H1 (cell line): ENCODE data around the gene RAD51B. TPM values are rescaled to one million over a fixed set of nuclear protein-coding genes. Genes with fewer than 3 reads are reported as not detected.
A peak's percentile ranks its signal among the peaks of the same experiment; 100 is the strongest.

Source experiments
- CTCF ChIA-PET: fragments of 300-600 bp; sonication (Branson Sonifier 250); formaldehyde crosslinking; loops from one replicate; lab custom pipeline; 2021; ENCODE audit not compliant: partially characterized antibody; lab: Charles Lee
- POLR2A ChIA-PET: fragments of 300-600 bp; sonication (Branson Sonifier 250); formaldehyde crosslinking; loops from one replicate; lab custom pipeline; 2021; ENCODE audit warnings: inconsistent platforms; ENCODE audit not compliant: partially characterized antibody; lab: Charles Lee
- DNase-seq, 2 experiments: peaks; one replicate each; pipeline versions ENCODE4 v3.0.0 to v3.0.0-alpha.2; 2010 to 2022; ENCODE audit warnings: low spot score in 2 of 2, low read depth in 1 of 2, mixed read lengths in 1 of 2
- FAIRE-seq: peaks from 2 replicates; lab custom pipeline; 2011; peaks lifted over from hg19 to GRCh38; lab: Jason Lieb, UNC
- H2AFZ ChIP-seq: 2 replicates; pipeline ENCODE4 v1.8.1; 2012; ENCODE audit warnings: low read length, inconsistent platforms
- H2AK5ac ChIP-seq: 2 replicates; pipeline ENCODE4 v1.6.1; 2013; ENCODE audit warnings: low read depth, low read length
- H2BK120ac ChIP-seq: replicated peaks from 2 replicates; pipeline ENCODE3; 2013; ENCODE audit warnings: low read depth, low read length, inconsistent platforms
- H2BK12ac ChIP-seq: 2 replicates; pipeline ENCODE4 v1.6.1; 2013; ENCODE audit warnings: low read depth, low read length
- H2BK15ac ChIP-seq: 2 replicates; pipeline ENCODE4 v1.6.1; 2013; ENCODE audit warnings: low read length
- H2BK20ac ChIP-seq: 2 replicates; pipeline ENCODE4 v1.6.1; 2013; ENCODE audit warnings: low read length
- H2BK5ac ChIP-seq: 2 replicates; pipeline ENCODE4 v1.6.1; 2013; ENCODE audit warnings: low read depth, low read length
- H3K14ac ChIP-seq: 2 replicates; pipeline ENCODE4 v1.6.1; 2013; ENCODE audit warnings: inconsistent platforms; ENCODE audit not compliant: insufficient read length
- H3K18ac ChIP-seq: 2 replicates; pipeline ENCODE4 v1.6.1; 2013; ENCODE audit warnings: low read length; ENCODE audit errors: extremely low read depth
- H3K23ac ChIP-seq: 2 replicates; pipeline ENCODE4 v1.6.1; 2013; ENCODE audit warnings: inconsistent platforms; ENCODE audit not compliant: insufficient read length
- H3K23me2 ChIP-seq: 2 replicates; pipeline ENCODE4 v1.6.1; 2013; ENCODE audit warnings: low read depth, low read length
- H3K27ac ChIP-seq: 2 replicates; pipeline ENCODE4 v1.6.1; 2011; ENCODE audit warnings: low read depth, low read length, inconsistent platforms
- H3K27me3 ChIP-seq, 4 experiments: replicated peaks in 1 of 4; 1 replicate in 1 of 4; 2 replicates in 3 of 4; pipeline versions ENCODE4 v1.6.1 to v1.8.1; 2011 to 2013; ENCODE audit warnings: low read length in 3 of 4, mild to moderate bottlenecking in 3 of 4, inconsistent platforms in 2 of 4, mixed read lengths in 2 of 4, moderate library complexity in 1 of 4; ENCODE audit not compliant: control insufficient read depth in 3 of 4, insufficient read depth in 3 of 4; ENCODE audit errors: extremely low read depth in 1 of 4
- H3K36me3 ChIP-seq, 4 experiments: 2 replicates each; pipeline versions ENCODE4 v1.6.1 to v1.8.1; 2011 to 2013; ENCODE audit warnings: mild to moderate bottlenecking in 4 of 4, low read length in 3 of 4, moderate library complexity in 2 of 4, control low read depth in 1 of 4, inconsistent platforms in 1 of 4; ENCODE audit not compliant: insufficient read depth in 4 of 4, control insufficient read depth in 2 of 4
- H3K4ac ChIP-seq: replicated peaks from 2 replicates; pipeline ENCODE3; 2013; ENCODE audit warnings: low read length, low read depth, mixed read lengths, inconsistent platforms; ENCODE audit not compliant: insufficient read length
- H3K4me1 ChIP-seq, 4 experiments: replicated peaks in 1 of 4; 1 replicate in 1 of 4; 2 replicates in 3 of 4; pipeline versions ENCODE4 v1.6.1 to v1.8.1; 2011 to 2013; ENCODE audit warnings: low read length in 3 of 4, inconsistent platforms in 2 of 4, mixed read lengths in 1 of 4; ENCODE audit not compliant: insufficient read depth in 4 of 4, control insufficient read depth in 3 of 4
- H3K4me2 ChIP-seq, 2 experiments: 2 replicates each; pipeline versions ENCODE4 v1.6.1 to v1.8.1; 2011 to 2013; ENCODE audit warnings: low read depth in 2 of 2, low read length in 2 of 2, control low read depth in 1 of 2, inconsistent platforms in 1 of 2, mild to moderate bottlenecking in 1 of 2; ENCODE audit not compliant: insufficient read depth in 1 of 2
- H3K4me3 ChIP-seq, 4 experiments: fragments of 200-600, 300-600 bp in 1 of 4; sonication (generic), shearing (Covaris generic), sonication (Bioruptor Twin) in 1 of 4; 2 replicates each; pipeline versions ENCODE4 v1.5.1 to v1.8.1; 2011 to 2016; ENCODE audit warnings: low read length in 4 of 4, low read depth in 3 of 4, control low read depth in 2 of 4, inconsistent platforms in 2 of 4, mild to moderate bottlenecking in 2 of 4, mixed read lengths in 1 of 4, moderate library complexity in 1 of 4; ENCODE audit not compliant: insufficient read depth in 2 of 4; ENCODE audit errors: extremely low read depth in 1 of 4
- H3K56ac ChIP-seq: replicated peaks from 2 replicates; pipeline ENCODE3; 2013; ENCODE audit warnings: low read depth, mild to moderate bottlenecking, mixed read lengths, low read length, inconsistent platforms; ENCODE audit not compliant: insufficient read length
- H3K79me1 ChIP-seq: 2 replicates; pipeline ENCODE4 v1.6.1; 2013; ENCODE audit warnings: low read depth, low read length, control low read depth
- H3K79me2 ChIP-seq, 2 experiments: 2 replicates each; pipeline versions ENCODE4 v1.6.1 to v1.8.1; 2012 to 2013; ENCODE audit warnings: low read length in 2 of 2, mild to moderate bottlenecking in 2 of 2, inconsistent platforms in 1 of 2; ENCODE audit not compliant: insufficient read depth in 2 of 2, control insufficient read depth in 1 of 2
- H3K9ac ChIP-seq, 4 experiments: replicated peaks in 1 of 4; 1 replicate in 1 of 4; 2 replicates in 3 of 4; pipeline versions ENCODE4 v1.6.1 to v1.8.1; 2011 to 2013; ENCODE audit warnings: low read depth in 3 of 4, low read length in 3 of 4, control low read depth in 2 of 4, mild to moderate bottlenecking in 2 of 4, moderate library complexity in 2 of 4, inconsistent platforms in 1 of 4; ENCODE audit errors: extremely low read depth in 1 of 4
- H3K9me3 ChIP-seq, 2 experiments: 2 replicates each; pipeline versions ENCODE4 v1.6.1 to v1.8.1; 2012 to 2013; ENCODE audit warnings: mild to moderate bottlenecking in 2 of 2, moderate library complexity in 2 of 2, control low read depth in 1 of 2, inconsistent platforms in 1 of 2, low read depth in 1 of 2, low read length in 1 of 2, mixed read lengths in 1 of 2; ENCODE audit not compliant: insufficient read depth in 2 of 2
- H4K20me1 ChIP-seq, 2 experiments: replicated peaks in 1 of 2; 2 replicates each; pipeline versions ENCODE3 to v1.8.1; 2011 to 2013; ENCODE audit warnings: inconsistent platforms in 2 of 2, low read length in 2 of 2, mild to moderate bottlenecking in 1 of 2; ENCODE audit not compliant: insufficient read depth in 2 of 2, control insufficient read depth in 1 of 2
- H4K5ac ChIP-seq: 2 replicates; pipeline ENCODE4 v1.6.1; 2013; ENCODE audit warnings: low read length, low read depth, mixed read lengths, inconsistent platforms; ENCODE audit not compliant: insufficient read length
- H4K8ac ChIP-seq: 2 replicates; pipeline ENCODE4 v1.8.0; 2013; ENCODE audit warnings: mild to moderate bottlenecking, moderate library complexity, low read length, inconsistent platforms; ENCODE audit not compliant: insufficient read depth; ENCODE audit errors: extremely low read depth
- H4K91ac ChIP-seq: replicated peaks from 2 replicates; pipeline ENCODE3; 2013; ENCODE audit warnings: low read length, mixed read lengths, inconsistent platforms; ENCODE audit not compliant: insufficient read length
- ASH2L ChIP-seq: fragments of 200-600, 300-600 bp; sonication (generic); IDR thresholded peaks from one replicate; pipeline ENCODE4 v1.7.1; 2017; ENCODE audit warnings: low read length
- BACH1 ChIP-seq: IDR thresholded peaks from 2 replicates; pipeline ENCODE4 v1.6.1; 2012; ENCODE audit warnings: low read length, improper control_type of control experiment
- EZH2 ChIP-seq: fragments of 200-600 bp; sonication (generic); IDR thresholded peaks from 2 replicates; pipeline ENCODE4 v1.7.1; 2012; ENCODE audit warnings: low read depth, mild to moderate bottlenecking, moderate library complexity, low read length, inconsistent platforms; ENCODE audit not compliant: severe bottlenecking
- HDAC2 ChIP-seq, 2 experiments: fragments of 300-600 bp in 1 of 2; sonication (generic) in 1 of 2; IDR thresholded peaks; 2 replicates each; pipeline ENCODE4 v1.6.1; 2011 to 2012; ENCODE audit warnings: low read depth in 2 of 2, low read length in 2 of 2, mild to moderate bottlenecking in 2 of 2, moderate library complexity in 2 of 2, borderline replicate concordance in 1 of 2, inconsistent platforms in 1 of 2
- NRF1 ChIP-seq: IDR thresholded peaks from 2 replicates; pipeline ENCODE4 v1.6.1; 2011; ENCODE audit warnings: mild to moderate bottlenecking, low read depth, low read length, improper control_type of control experiment
- POLR2A ChIP-seq, 2 experiments: IDR thresholded peaks; 1 replicate in 1 of 2; 2 replicates in 1 of 2; pipeline ENCODE4 v1.6.1; 2011; ENCODE audit warnings: low read depth in 2 of 2, low read length in 2 of 2, mild to moderate bottlenecking in 2 of 2; ENCODE audit errors: control extremely low read depth in 1 of 2
- RNF2 ChIP-seq: fragments of 200-900, 300-1000 bp; sonication (generic); IDR thresholded peaks from 2 replicates; pipeline ENCODE4 v1.7.1; 2016; ENCODE audit warnings: borderline replicate concordance, low read depth, mild to moderate bottlenecking, antibody characterized with exemption, low read length; ENCODE audit not compliant: poor library complexity, severe bottlenecking; ENCODE audit errors: missing control alignments
- SIN3A ChIP-seq, 2 experiments: IDR thresholded peaks in 1 of 2; conservative IDR thresholded peaks in 1 of 2; 2 replicates each; pipeline ENCODE4 v1.6.1; 2011 to 2012; ENCODE audit warnings: low read length in 2 of 2, improper control_type of control experiment in 1 of 2, low read depth in 1 of 2, mild to moderate bottlenecking in 1 of 2
- WGBS, 2 experiments: shearing (Covaris generic) in 1 of 2; methylation state at CpG; one replicate each; pipeline versions ENCODE4 v1.1.6 to v1.1.7; 2013 to 2015; ENCODE audit warnings: low lambda C conversion rate in 2 of 2, mixed read lengths in 2 of 2, inconsistent platforms in 1 of 2, low coverage in 1 of 2, missing lambda C conversion rate in 1 of 2; ENCODE audit not compliant: insufficient replicate concordance in 2 of 2, insufficient coverage in 1 of 2, insufficient read length in 1 of 2; ENCODE audit errors: extremely low coverage in 1 of 2, missing lambda C conversion rate in 1 of 2; 5-methylcytosine and 5-hydroxymethylcytosine counted together
- polyA plus RNA-seq, 7 experiments: library from polyadenylated mRNA; depleted of rRNA in 3 of 7; stranded (reverse) in 5 of 7; unstranded in 2 of 7; fragments of >200 nt in 5 of 7; fragments of 200-250 nt in 2 of 7; gene quantifications; 1 replicate in 5 of 7; 2 replicates in 1 of 7; 4 replicates in 1 of 7; pipeline versions ENCODE4 v1.2.1 to v1.2.3, GENCODE V29; 2011 to 2013; ENCODE audit warnings: missing spikeins in 2 of 7, mixed read lengths in 2 of 7
- total RNA-seq: library from RNA; stranded (reverse); fragmentation: NEBNext Ultra II Directional; extraction: Animal tissue kit (Norgen Biotek cat#: 25700); gene quantifications from 2 replicates; pipeline ENCODE4 v1.2.1, GENCODE V29; 2021
- TF ChIP-seq, protein P1 (sequence below): IDR thresholded peaks from 2 replicates; pipeline ENCODE4 v1.6.1; 2012; ENCODE audit warnings: inconsistent platforms
- TF ChIP-seq, protein P2 (sequence below): IDR thresholded peaks from 2 replicates; pipeline ENCODE4 v1.6.1; 2011; ENCODE audit warnings: low read depth, mild to moderate bottlenecking, low read length; ENCODE audit not compliant: insufficient read depth

The RAD51B gene
- total and polyA plus RNA-seq, 2 of the 8 experiments (the other 6 are each of a cell fraction or from before 2014, with no cell fraction given) = 3.9 to 14.9 TPM

DNA sequence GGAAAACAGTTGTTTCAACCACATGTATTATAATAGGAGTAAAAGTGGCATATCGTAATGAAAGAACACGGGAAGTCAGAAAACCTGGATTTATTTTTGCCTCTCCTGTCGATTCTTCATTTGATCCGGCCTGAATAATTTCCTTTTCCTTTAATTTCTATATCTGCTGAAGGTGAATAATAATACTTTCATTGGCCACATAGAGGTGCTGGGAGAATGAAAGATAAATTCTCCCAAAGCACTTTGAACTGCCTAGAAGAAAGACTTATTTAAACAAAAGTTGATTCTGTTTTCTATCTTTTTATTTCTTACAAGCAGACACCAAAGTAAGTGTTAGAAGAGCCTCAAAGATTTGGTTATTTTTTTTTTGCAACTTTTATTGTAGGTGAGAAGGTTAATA, 339.1 kb downstream of the RAD51B start:
- Histone ChIP-seq H4K91ac (no peak overlapping the region), H4K20me1 (no peaks in the 10 kb centered on the region), H3K36me3 (no peaks in the 10 kb centered on the region), H3K23me2 (no peaks in the 10 kb centered on the region), H2BK5ac (no peak overlapping the region), H3K27me3 (no peaks in the 10 kb centered on the region), H3K79me2 (no peaks in the 10 kb centered on the region), H3K27ac (no peak overlapping the region), H3K14ac (no peak overlapping the region), H2BK15ac (no peak overlapping the region), H2BK20ac (no peak overlapping the region), H3K56ac (no peak overlapping the region), H3K9me3 (no peaks in the 10 kb centered on the region), H3K23ac (no peak overlapping the region), H2AFZ (no peak overlapping the region), H2BK12ac (no peak overlapping the region), H4K8ac (no peak overlapping the region), H3K18ac (no peak overlapping the region), H3K4me1 (no peaks in the 10 kb centered on the region), H4K5ac (peak overlapping the region; percentile 42), H2AK5ac (no peak overlapping the region), H3K4me3 (no peak overlapping the region), H3K4ac (no peak overlapping the region), H3K4me2 (no peak overlapping the region), H2BK120ac (no peak overlapping the region), H3K9ac (peak overlapping the region in 1 of 4 experiments; percentile 8; a peak in 1 of 7 replicates), H3K79me1 (no peaks in the 10 kb centered on the region)
- POLR2A ChIA-PET = no interaction called here
- FAIRE-seq (no peak), DNase-seq (no peak)
- no peak for TF ChIP-seq POLR2A (IDR thresholded peaks at IDR 0.05; ENCODE audit: control extremely low read depth in 1 of 2, low read depth in 2 of 2, low read length in 2 of 2)
- no peak for TF ChIP-seq SIN3A (conservative IDR thresholded peaks at IDR 0.05 in 1 of 2, IDR thresholded peaks at IDR 0.05 in 1 of 2; ENCODE audit: low read depth in 1 of 2, low read length in 2 of 2)
- no peak for TF ChIP-seq NRF1
- TF ChIP-seq, protein P1, sequence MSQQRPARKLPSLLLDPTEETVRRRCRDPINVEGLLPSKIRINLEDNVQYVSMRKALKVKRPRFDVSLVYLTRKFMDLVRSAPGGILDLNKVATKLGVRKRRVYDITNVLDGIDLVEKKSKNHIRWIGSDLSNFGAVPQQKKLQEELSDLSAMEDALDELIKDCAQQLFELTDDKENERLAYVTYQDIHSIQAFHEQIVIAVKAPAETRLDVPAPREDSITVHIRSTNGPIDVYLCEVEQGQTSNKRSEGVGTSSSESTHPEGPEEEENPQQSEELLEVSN = no peak
- no peak for TF ChIP-seq BACH1
- no peak for TF ChIP-seq RNF2
- no peak for TF ChIP-seq ASH2L
- TF ChIP-seq EZH2 = no peak
- TF ChIP-seq HDAC2 (IDR thresholded peaks at IDR 0.05; ENCODE audit: borderline replicate concordance in 1 of 2, low read depth in 2 of 2, low read length in 2 of 2) = no peak
- TF ChIP-seq, protein P2, sequence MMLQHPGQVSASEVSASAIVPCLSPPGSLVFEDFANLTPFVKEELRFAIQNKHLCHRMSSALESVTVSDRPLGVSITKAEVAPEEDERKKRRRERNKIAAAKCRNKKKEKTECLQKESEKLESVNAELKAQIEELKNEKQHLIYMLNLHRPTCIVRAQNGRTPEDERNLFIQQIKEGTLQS = no peak
- WGBS, 2 experiments = 87% methylated on average over 4 of the region's 4 CpGs; no CpG with 5 or more reads in 1 of the 2 experiments
- CTCF ChIA-PET = no interaction called here
